HepG2 (cell line): ENCODE results near the gene CREBZF. TPM values are rescaled to one million over a fixed set of nuclear protein-coding genes. Genes with fewer than 3 reads are reported as not detected.
A peak's percentile ranks its signal among the peaks of the same experiment; 100 is the strongest.

Experiments
- ATAC-seq: fragments of 200-7000 bp; cut with Tn5 transposase; 3 replicates; pipeline ENCODE4 v1.9.1; 2020; ENCODE audit warnings: mild to moderate bottlenecking, moderate library complexity
- BruUV-seq: library from RNA; stranded (reverse); fragments of 400-500 nt; replicated peaks from 2 replicates; lab custom pipeline; 2021; lab: Mats Ljungman, UMichigan
- CTCF ChIA-PET: fragments of 300-600 bp; formaldehyde crosslinking; extraction: SDS; loops from one replicate; lab custom pipeline; 2021; ENCODE audit warnings: low total read pairs, inconsistent platforms, low intra/inter-chr PET ratio; lab: Yijun Ruan, JAX
- POLR2A ChIA-PET: fragments of 350-600 bp; sonication (Branson Sonifier 250); formaldehyde crosslinking; loops from one replicate; lab custom pipeline; 2020; ENCODE audit warnings: antibody characterized with exemption, inconsistent platforms; lab: Yijun Ruan, JAX
- DNase-seq: peaks from one replicate; pipeline ENCODE4 v3.0.0-alpha.2; 2015; ENCODE audit warnings: low spot score
- FAIRE-seq: peaks from 3 replicates; lab custom pipeline; 2011; peaks lifted over from hg19 to GRCh38; lab: Jason Lieb, UNC
- H2AFZ ChIP-seq: one replicate; pipeline ENCODE4 v1.6.1; 2011; ENCODE audit warnings: low read length, inconsistent platforms
- H3K27ac ChIP-seq: fragments of 300-600 bp; 3 replicates; pipeline ENCODE4 v1.8.0; 2011; ENCODE audit warnings: mixed run types, mild to moderate bottlenecking, mixed read lengths, low read length, inconsistent platforms; ENCODE audit not compliant: insufficient read depth; ENCODE audit errors: extremely low read length
- H3K27me3 ChIP-seq, 2 experiments: fragments of 200-600 bp in 1 of 2; 2 replicates in 1 of 2; 3 replicates in 1 of 2; pipeline versions ENCODE4 v1.6.0 to v1.8.0; 2011; ENCODE audit warnings: low read length in 2 of 2, mild to moderate bottlenecking in 2 of 2, moderate library complexity in 2 of 2, inconsistent platforms in 1 of 2; ENCODE audit not compliant: insufficient read depth in 2 of 2, control insufficient read depth in 1 of 2
- H3K36me3 ChIP-seq, 2 experiments: fragments of 200-600 bp in 1 of 2; replicated peaks in 1 of 2; 2 replicates in 1 of 2; 3 replicates in 1 of 2; pipeline versions ENCODE4 v1.5.1 to v1.8.0; 2011; ENCODE audit warnings: low read length in 2 of 2, inconsistent platforms in 1 of 2; ENCODE audit not compliant: insufficient read depth in 2 of 2, control insufficient read depth in 1 of 2
- H3K4me1 ChIP-seq: 2 replicates; pipeline ENCODE4 v1.5.1; 2012; ENCODE audit warnings: low read length, inconsistent platforms; ENCODE audit not compliant: insufficient read depth
- H3K4me2 ChIP-seq: 2 replicates; pipeline ENCODE4 v1.6.0; 2011; ENCODE audit warnings: low read depth, low read length, inconsistent platforms
- H3K4me3 ChIP-seq, 3 experiments: fragments of 200-600 bp in 1 of 3; sonication (generic), shearing (Covaris generic) in 1 of 3; replicated peaks in 1 of 3; 2 replicates each; pipeline ENCODE4 v1.5.1; 2011 to 2016; ENCODE audit warnings: low read length in 3 of 3, inconsistent platforms in 2 of 3, low read depth in 2 of 3, mild to moderate bottlenecking in 2 of 3, control low read depth in 1 of 3, mixed read lengths in 1 of 3; ENCODE audit not compliant: insufficient read depth in 1 of 3
- H3K79me2 ChIP-seq: one replicate; pipeline ENCODE4 v1.6.1; 2011; ENCODE audit warnings: low read length, inconsistent platforms; ENCODE audit not compliant: insufficient read depth
- H3K9ac ChIP-seq: 2 replicates; pipeline ENCODE4 v1.6.0; 2011; ENCODE audit warnings: mild to moderate bottlenecking, low read depth, low read length, inconsistent platforms; ENCODE audit not compliant: insufficient read depth
- H3K9me3 ChIP-seq: 2 replicates; pipeline ENCODE4 v1.5.1; 2012; ENCODE audit warnings: mild to moderate bottlenecking, low read length
- H4K20me1 ChIP-seq: 2 replicates; pipeline ENCODE4 v1.6.0; 2011; ENCODE audit warnings: inconsistent platforms, mild to moderate bottlenecking, low read length, moderate library complexity; ENCODE audit not compliant: insufficient read depth
- ARNT2 ChIP-seq: sonication (generic); formaldehyde crosslinking; IDR thresholded peaks from 2 replicates; pipeline ENCODE4 v1.8.0; 2022; ENCODE audit warnings: mild to moderate bottlenecking, low read depth, missing genetic modification reagents, moderate library complexity
- GABPB1 ChIP-seq: IDR thresholded peaks from 2 replicates; pipeline ENCODE4 v1.6.1; 2016; ENCODE audit warnings: mild to moderate bottlenecking, missing genetic modification reagents, moderate library complexity, missing compliant biosample characterization
- POLR2AphosphoS5 ChIP-seq: IDR thresholded peaks from 2 replicates; pipeline ENCODE4 v1.6.1; 2012; ENCODE audit warnings: low read depth, low read length
- SAP130 ChIP-seq: IDR thresholded peaks from 2 replicates; pipeline ENCODE4 v1.6.1; 2016; ENCODE audit warnings: low read depth
- TBX3 ChIP-seq: fragments of 450-650 bp; IDR thresholded peaks from 2 replicates; pipeline ENCODE4 v1.6.1; 2017; ENCODE audit warnings: antibody characterized with exemption, mild to moderate bottlenecking, inconsistent platforms, borderline replicate concordance
- ZNF577 ChIP-seq: sonication (generic); formaldehyde crosslinking; IDR thresholded peaks from 2 replicates; pipeline ENCODE4 v1.4.0; 2020; ENCODE audit warnings: mild to moderate bottlenecking, low read depth, missing genetic modification reagents, borderline replicate concordance
- ZNF879 ChIP-seq: sonication (generic); formaldehyde crosslinking; IDR thresholded peaks from 2 replicates; pipeline ENCODE4 v1.8.1; 2023; ENCODE audit warnings: missing genetic modification reagents
- WGBS: methylation state at CpG from one replicate; pipeline ENCODE4 v1.1.6; 2017; ENCODE audit warnings: low lambda C conversion rate; 5-methylcytosine and 5-hydroxymethylcytosine counted together
- in situ Hi-C: cut with HindIII; loops from 2 replicates; pipeline ENCODE4 v1.10.0; 2017; ENCODE audit warnings: low pct_unique_long_range_greater_than_20kb; ENCODE audit not compliant: extremely low pct_ligation_motif_present
- intact Hi-C: fragments of 100-400 bp; cut with micrococcal nuclease; formaldehyde crosslinking; loops from one replicate; pipeline ENCODE4 v1.10.0; 2022; ENCODE audit not compliant: unreplicated experiment
- polyA plus RNA-seq, 8 experiments: library from polyadenylated mRNA; depleted of rRNA in 3 of 8; stranded (reverse) in 7 of 8; unstranded in 1 of 8; fragments of >200 nt; fragmentation: Illumina TruSeq in 4 of 8; extraction: Trizol in 4 of 8; gene quantifications; 2 replicates each; pipeline versions ENCODE4 v1.2.1 to v1.2.3, GENCODE V29; 2011 to 2016; ENCODE audit warnings: low read depth in 4 of 8, missing spikeins in 1 of 8, mixed read lengths in 1 of 8; ENCODE audit not compliant: insufficient read depth in 1 of 8
- total RNA-seq, 5 experiments: library from RNA; depleted of rRNA; stranded (reverse); fragments of >200 nt; fragmentation: Illumina TruSeq; extraction: Trizol; gene quantifications; 2 replicates each; pipeline ENCODE4 v1.2.3, GENCODE V29; 2016; ENCODE audit warnings: low read depth in 1 of 5
- TF ChIP-seq, protein P1 (sequence below): conservative IDR thresholded peaks from 2 replicates; pipeline ENCODE4 v1.6.1; 2018; ENCODE audit warnings: missing genetic modification reagents
- TF ChIP-seq, protein P2 (sequence below): sonication (generic); formaldehyde crosslinking; IDR thresholded peaks from 2 replicates; pipeline ENCODE4 v1.4.0; 2020; ENCODE audit warnings: missing genetic modification reagents
- TF ChIP-seq, protein P3 (sequence below), 2 experiments: fragments of 450-650 bp in 1 of 2; sonication (generic) in 1 of 2; formaldehyde crosslinking; IDR thresholded peaks; 2 replicates each; pipeline versions ENCODE4 v1.5.0 to v1.8.0; 2020 to 2022; ENCODE audit warnings: mild to moderate bottlenecking in 1 of 2, missing genetic modification reagents in 1 of 2

CREBZF gene
- total and polyA plus RNA-seq, 2 of the 13 experiments (the other 11 are each of a cell fraction or from before 2014, with no cell fraction given), result 30.6 to 43.1 TPM

DNA sequence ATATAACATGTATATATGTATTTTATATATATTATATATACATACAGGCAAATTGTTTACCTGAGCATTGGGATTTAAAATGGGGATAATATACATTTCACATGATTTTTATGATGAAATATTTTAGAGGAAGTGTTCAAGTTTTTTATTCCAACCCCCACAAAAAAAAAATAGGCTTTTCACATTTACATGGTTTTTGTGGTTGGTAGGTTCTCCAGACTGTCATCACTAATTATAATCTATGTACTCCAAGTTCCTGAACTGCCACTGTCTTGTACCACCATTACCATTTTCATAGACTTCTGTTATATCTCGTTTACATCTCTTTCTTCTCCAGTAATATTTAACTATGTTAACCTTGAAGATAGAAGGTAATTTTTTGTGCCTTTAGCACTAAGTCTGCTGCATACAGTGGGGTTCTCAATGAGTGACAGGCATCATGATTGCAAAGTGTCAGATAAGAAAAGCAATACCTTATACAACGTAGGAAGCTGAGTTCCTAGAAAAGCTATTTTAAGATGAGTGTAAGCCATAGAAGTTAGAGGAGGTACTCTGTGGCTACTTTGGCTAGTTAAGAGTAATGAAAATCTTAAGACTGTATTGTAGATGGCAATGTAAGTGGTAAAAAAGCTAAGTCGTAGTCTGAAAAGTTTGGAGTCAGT lies 12.0 kb downstream of the CREBZF start (continued):
- TF ChIP-seq, protein P1, sequence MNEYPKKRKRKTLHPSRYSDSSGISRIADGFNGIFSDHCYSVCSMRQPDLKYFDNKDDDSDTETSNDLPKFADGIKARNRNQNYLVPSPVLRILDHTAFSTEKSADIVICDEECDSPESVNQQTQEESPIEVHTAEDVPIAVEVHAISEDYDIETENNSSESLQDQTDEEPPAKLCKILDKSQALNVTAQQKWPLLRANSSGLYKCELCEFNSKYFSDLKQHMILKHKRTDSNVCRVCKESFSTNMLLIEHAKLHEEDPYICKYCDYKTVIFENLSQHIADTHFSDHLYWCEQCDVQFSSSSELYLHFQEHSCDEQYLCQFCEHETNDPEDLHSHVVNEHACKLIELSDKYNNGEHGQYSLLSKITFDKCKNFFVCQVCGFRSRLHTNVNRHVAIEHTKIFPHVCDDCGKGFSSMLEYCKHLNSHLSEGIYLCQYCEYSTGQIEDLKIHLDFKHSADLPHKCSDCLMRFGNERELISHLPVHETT (CRISPR knock-in tag), result no peak
- no peak for TF ChIP-seq ARNT2 (CRISPR knock-in tag)
- TF ChIP-seq ZNF577 (CRISPR knock-in tag), result no peak
- TF ChIP-seq SAP130, result no peak
- no peak for TF ChIP-seq TBX3
- no peak for TF ChIP-seq GABPB1 (CRISPR knock-in tag)
- TF ChIP-seq, protein P2, sequence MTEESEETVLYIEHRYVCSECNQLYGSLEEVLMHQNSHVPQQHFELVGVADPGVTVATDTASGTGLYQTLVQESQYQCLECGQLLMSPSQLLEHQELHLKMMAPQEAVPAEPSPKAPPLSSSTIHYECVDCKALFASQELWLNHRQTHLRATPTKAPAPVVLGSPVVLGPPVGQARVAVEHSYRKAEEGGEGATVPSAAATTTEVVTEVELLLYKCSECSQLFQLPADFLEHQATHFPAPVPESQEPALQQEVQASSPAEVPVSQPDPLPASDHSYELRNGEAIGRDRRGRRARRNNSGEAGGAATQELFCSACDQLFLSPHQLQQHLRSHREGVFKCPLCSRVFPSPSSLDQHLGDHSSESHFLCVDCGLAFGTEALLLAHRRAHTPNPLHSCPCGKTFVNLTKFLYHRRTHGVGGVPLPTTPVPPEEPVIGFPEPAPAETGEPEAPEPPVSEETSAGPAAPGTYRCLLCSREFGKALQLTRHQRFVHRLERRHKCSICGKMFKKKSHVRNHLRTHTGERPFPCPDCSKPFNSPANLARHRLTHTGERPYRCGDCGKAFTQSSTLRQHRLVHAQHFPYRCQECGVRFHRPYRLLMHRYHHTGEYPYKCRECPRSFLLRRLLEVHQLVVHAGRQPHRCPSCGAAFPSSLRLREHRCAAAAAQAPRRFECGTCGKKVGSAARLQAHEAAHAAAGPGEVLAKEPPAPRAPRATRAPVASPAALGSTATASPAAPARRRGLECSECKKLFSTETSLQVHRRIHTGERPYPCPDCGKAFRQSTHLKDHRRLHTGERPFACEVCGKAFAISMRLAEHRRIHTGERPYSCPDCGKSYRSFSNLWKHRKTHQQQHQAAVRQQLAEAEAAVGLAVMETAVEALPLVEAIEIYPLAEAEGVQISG, result no peak

DNA sequence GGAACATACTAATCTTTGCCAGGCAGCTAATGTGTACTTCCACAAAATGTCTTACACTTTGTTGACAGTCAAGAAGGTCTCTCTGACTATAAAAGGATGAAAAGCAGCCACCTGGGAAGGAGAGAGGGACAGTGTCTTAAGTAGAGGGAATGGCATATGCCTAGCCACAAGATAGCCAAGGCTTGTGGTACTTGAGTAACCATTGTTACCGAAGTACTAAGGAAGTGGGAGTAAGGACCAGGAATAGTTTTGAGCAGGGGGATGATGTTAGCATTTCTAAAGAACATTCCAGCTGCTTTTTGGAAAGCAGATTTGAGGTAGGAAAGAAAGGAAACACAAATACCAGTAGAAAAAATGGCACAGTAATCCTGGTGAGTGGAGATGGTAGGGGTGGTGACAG lies 13.8 kb downstream of the CREBZF start:
- H3K9ac ChIP-seq, result no peak overlapping the region
- H3K27ac ChIP-seq, result no peak overlapping the region
- no peak for ATAC-seq
- DNase-seq, result no peak
- no peak overlapping the region for H3K4me3 ChIP-seq
- no TSS peak for BruUV-seq
- peaks cover 0 to 9% of the 10 kb centered on the region in 2 experiments; a peak in 2 of 5 replicates for H3K36me3 ChIP-seq
- POLR2A ChIA-PET, result interaction anchor here (5.7 kb wide), 1 partner anchor 10 kb away, joined by 112 read pairs; the partner anchor contains the start of gene CREBZF
- H3K27me3 ChIP-seq, result no peaks in the 10 kb centered on the region; a peak in 1 of 5 replicates
- no peak overlapping the region for H3K4me2 ChIP-seq
- no peak overlapping the region for H2AFZ ChIP-seq
- intact Hi-C loops (no loop called here), in situ Hi-C loops (no loop called here)
- peaks cover 20% of the 10 kb centered on the region for H3K79me2 ChIP-seq
- CTCF ChIA-PET, result no interaction called here
- 92% methylated on average over 1 of the region's 1 CpG for WGBS
- peaks cover 27% of the 10 kb centered on the region for H3K4me1 ChIP-seq
- no peaks in the 10 kb centered on the region for H4K20me1 ChIP-seq
- TF ChIP-seq, protein P3, sequence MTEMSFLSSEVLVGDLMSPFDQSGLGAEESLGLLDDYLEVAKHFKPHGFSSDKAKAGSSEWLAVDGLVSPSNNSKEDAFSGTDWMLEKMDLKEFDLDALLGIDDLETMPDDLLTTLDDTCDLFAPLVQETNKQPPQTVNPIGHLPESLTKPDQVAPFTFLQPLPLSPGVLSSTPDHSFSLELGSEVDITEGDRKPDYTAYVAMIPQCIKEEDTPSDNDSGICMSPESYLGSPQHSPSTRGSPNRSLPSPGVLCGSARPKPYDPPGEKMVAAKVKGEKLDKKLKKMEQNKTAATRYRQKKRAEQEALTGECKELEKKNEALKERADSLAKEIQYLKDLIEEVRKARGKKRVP (CRISPR knock-in tag; IDR thresholded peaks at IDR 0.05), result no peak
- TF ChIP-seq ZNF879 (CRISPR knock-in tag) (no peak), POLR2AphosphoS5 (0 out of 2 replicates have a peak, but pooled peaks have one; percentile 19)
- no peak for FAIRE-seq
- H3K9me3 ChIP-seq, result no peaks in the 10 kb centered on the region
